IMR-90 (cell line): ENCODE data around the gene AADACL4. TPM values are rescaled to one million over a fixed set of nuclear protein-coding genes. Genes with fewer than 3 reads are reported as not detected.

Experiments used
- ATAC-seq: fragments of 200-7000 bp; cut with Tn5 transposase; 2 replicates; pipeline ENCODE4 v1.9.1; 2020; ENCODE audit warnings: low read depth, mild to moderate bottlenecking, moderate library complexity
- BruUV-seq: library from RNA; stranded (reverse); fragments of 400-500 nt; replicated peaks from 2 replicates; lab custom pipeline; 2021; lab: Mats Ljungman, UMichigan
- CTCF ChIA-PET: fragments of 300-600 bp; formaldehyde crosslinking; extraction: SDS; loops from one replicate; lab custom pipeline; 2021; ENCODE audit warnings: antibody characterized with exemption; lab: Yijun Ruan, JAX
- POLR2A ChIA-PET: fragments of 300-600 bp; sonication (Branson Sonifier 250); formaldehyde crosslinking; loops from one replicate; lab custom pipeline; 2022; ENCODE audit warnings: antibody characterized with exemption; ENCODE audit not compliant: unreplicated experiment; lab: Charles Lee
- DNase-seq: peaks from one replicate; pipeline ENCODE4 v3.0.0; 2013
- H2AFZ ChIP-seq: replicated peaks from 2 replicates; pipeline ENCODE3; 2013; ENCODE audit warnings: low read length, mild to moderate bottlenecking; ENCODE audit not compliant: poor library complexity
- H2AK5ac ChIP-seq: 2 replicates; pipeline ENCODE4 v1.6.1; 2013; ENCODE audit warnings: low read depth, low read length, inconsistent platforms
- H2AK9ac ChIP-seq: replicated peaks from 2 replicates; pipeline ENCODE3; 2013; ENCODE audit warnings: mild to moderate bottlenecking, low read depth, low read length, moderate library complexity; ENCODE audit not compliant: poor library complexity
- H2BK120ac ChIP-seq: 2 replicates; pipeline ENCODE4 v1.6.1; 2013; ENCODE audit warnings: low read depth, low read length, inconsistent platforms
- H2BK15ac ChIP-seq: 3 replicates; pipeline ENCODE4 v1.6.1; 2013; ENCODE audit warnings: low read depth, low read length, inconsistent platforms
- H2BK20ac ChIP-seq: 2 replicates; pipeline ENCODE4 v1.6.1; 2013; ENCODE audit warnings: low read depth, mild to moderate bottlenecking, inconsistent platforms, low read length, moderate library complexity
- H2BK5ac ChIP-seq: 2 replicates; pipeline ENCODE4 v1.6.1; 2013; ENCODE audit warnings: mild to moderate bottlenecking, low read depth, low read length, inconsistent platforms; ENCODE audit not compliant: poor library complexity, severe bottlenecking
- H3K14ac ChIP-seq: replicated peaks from 2 replicates; pipeline ENCODE4 v1.6.1; 2013; ENCODE audit warnings: low read depth, low read length, inconsistent platforms
- H3K18ac ChIP-seq: 2 replicates; pipeline ENCODE4 v1.6.1; 2013; ENCODE audit warnings: low read depth, low read length, control low read depth
- H3K23ac ChIP-seq: 2 replicates; pipeline ENCODE4 v1.6.1; 2013; ENCODE audit warnings: low read depth, low read length, inconsistent platforms
- H3K27ac ChIP-seq: 2 replicates; pipeline ENCODE4 v1.5.1; 2013; ENCODE audit warnings: mild to moderate bottlenecking, control low read depth, low read length; ENCODE audit not compliant: insufficient read depth
- H3K27me3 ChIP-seq: 2 replicates; pipeline ENCODE4 v1.6.1; 2013; ENCODE audit warnings: low read length; ENCODE audit not compliant: control insufficient read depth, insufficient read depth
- H3K36me3 ChIP-seq: 2 replicates; pipeline ENCODE4 v1.6.1; 2013; ENCODE audit warnings: low read length, mixed read lengths; ENCODE audit not compliant: control insufficient read depth, insufficient read depth
- H3K4ac ChIP-seq: 2 replicates; pipeline ENCODE4 v1.6.1; 2013; ENCODE audit warnings: low read depth, low read length, inconsistent platforms
- H3K4me1 ChIP-seq: 2 replicates; pipeline ENCODE4 v1.6.1; 2013; ENCODE audit warnings: low read length, mixed read lengths; ENCODE audit not compliant: control insufficient read depth, insufficient read depth
- H3K4me2 ChIP-seq: 2 replicates; pipeline ENCODE4 v1.6.1; 2013; ENCODE audit warnings: low read depth, mild to moderate bottlenecking, control low read depth, low read length, moderate library complexity
- H3K4me3 ChIP-seq: 2 replicates; pipeline ENCODE4 v1.5.1; 2013; ENCODE audit warnings: low read depth, mild to moderate bottlenecking, control low read depth, low read length, moderate library complexity; ENCODE audit not compliant: insufficient read depth
- H3K56ac ChIP-seq: 2 replicates; pipeline ENCODE4 v1.6.1; 2013; ENCODE audit warnings: low read length, inconsistent platforms; ENCODE audit not compliant: insufficient read depth; ENCODE audit errors: extremely low read depth
- H3K79me1 ChIP-seq, 2 experiments: 2 replicates each; pipeline ENCODE4 v1.6.1; 2013; ENCODE audit warnings: low read length in 2 of 2, inconsistent platforms in 1 of 2, low read depth in 1 of 2
- H3K9ac ChIP-seq: 2 replicates; pipeline ENCODE4 v1.6.1; 2013; ENCODE audit warnings: low read depth, low read length, control low read depth
- H3K9me1 ChIP-seq: 2 replicates; pipeline ENCODE4 v1.6.1; 2013; ENCODE audit warnings: low read length, inconsistent platforms; ENCODE audit not compliant: insufficient read depth
- H3K9me3 ChIP-seq: 2 replicates; pipeline ENCODE4 v1.6.1; 2013; ENCODE audit warnings: low read length; ENCODE audit not compliant: control insufficient read depth, insufficient read depth
- H4K20me1 ChIP-seq: 2 replicates; pipeline ENCODE4 v1.6.1; 2013; ENCODE audit warnings: low read length, inconsistent platforms; ENCODE audit not compliant: insufficient read depth
- H4K5ac ChIP-seq: 2 replicates; pipeline ENCODE4 v1.6.1; 2013; ENCODE audit warnings: mild to moderate bottlenecking, low read depth, low read length, control low read depth
- H4K8ac ChIP-seq, 2 experiments: 2 replicates each; pipeline ENCODE4 v1.6.1; 2013; ENCODE audit warnings: low read depth in 2 of 2, low read length in 2 of 2, control low read depth in 1 of 2, inconsistent platforms in 1 of 2
- H4K91ac ChIP-seq: 2 replicates; pipeline ENCODE4 v1.6.1; 2013; ENCODE audit warnings: low read depth, low read length, inconsistent platforms; ENCODE audit not compliant: insufficient read depth
- ELK1 ChIP-seq: fragments of 150-350 bp; IDR thresholded peaks from 2 replicates; pipeline ENCODE4 v1.6.1; 2016; ENCODE audit warnings: low read depth, mild to moderate bottlenecking, low read length, moderate library complexity, borderline replicate concordance
- MAFK ChIP-seq: IDR thresholded peaks from 2 replicates; pipeline ENCODE4 v1.6.1; 2012; ENCODE audit warnings: low read depth, low read length, improper control_type of control experiment
- WGBS, 2 experiments: methylation state at CpG; one replicate each; pipeline versions ENCODE4 v1.1.5 to v1.1.7; 2013; ENCODE audit warnings: missing lambda C conversion rate in 2 of 2; ENCODE audit not compliant: insufficient read length in 1 of 2; ENCODE audit errors: extremely low coverage in 2 of 2; 5-methylcytosine and 5-hydroxymethylcytosine counted together
- dilution Hi-C: fragments of 300-500 bp; cut with HindIII; formaldehyde crosslinking; loops from one replicate; pipeline ENCODE4 v1.14.3; 2018; ENCODE audit warnings: low sequenced_read_pairs; ENCODE audit not compliant: unreplicated experiment
- in situ Hi-C: fragments of 300-500 bp; cut with MboI; formaldehyde crosslinking; loops from 3 replicates; pipeline ENCODE4 v1.14.3; 2019; ENCODE audit warnings: low sequenced_read_pairs, inconsistent platforms, mixed read lengths
- intact Hi-C: fragments of 100-400 bp; cut with micrococcal nuclease; formaldehyde crosslinking; loops from 2 replicates; pipeline ENCODE4 v1.10.0; 2022
- polyA plus RNA-seq, 3 experiments: library from polyadenylated mRNA; depleted of rRNA; stranded (reverse); fragments of >200 nt; gene quantifications; 2 replicates each; pipeline ENCODE4 v1.2.3, GENCODE V29; 2012; ENCODE audit warnings: low replicate concordance in 1 of 3
- total RNA-seq: library from RNA; depleted of rRNA; stranded (reverse); fragments of >200 nt; gene quantifications from 2 replicates; pipeline ENCODE4 v1.2.3, GENCODE V29; 2012

The AADACL4 gene
- total and polyA plus RNA-seq, 2 of the 4 experiments (the other 2 are of a cell fraction), result not detected

- no peak overlapping the region for H3K56ac ChIP-seq
- H3K4me3 ChIP-seq, result no peak overlapping the region
- H2BK120ac ChIP-seq, result no peak overlapping the region
- in situ Hi-C loops, result no loop called here
- H4K8ac ChIP-seq, result no peak overlapping the region
- no peaks in the 10 kb centered on the region for H3K4me1 ChIP-seq
- H2BK5ac ChIP-seq, result no peak overlapping the region
- H4K5ac ChIP-seq, result no peak overlapping the region
- TF ChIP-seq MAFK, result no peak
- no peak for TF ChIP-seq ELK1
- H3K18ac ChIP-seq, result no peak overlapping the region
- H3K14ac ChIP-seq, result no peak overlapping the region
- no peaks in the 10 kb centered on the region for H3K36me3 ChIP-seq
- DNase-seq (no peak), ATAC-seq (no peak)
- dilution Hi-C loops, result no loop called here
- H4K91ac ChIP-seq, result no peak overlapping the region
- peaks cover 42% of the 10 kb centered on the region for H3K27me3 ChIP-seq
- no peaks in the 10 kb centered on the region for H3K9me1 ChIP-seq
- intact Hi-C loops, result no loop called here
- no peak overlapping the region for H2AK5ac ChIP-seq
- no peak overlapping the region for H2BK15ac ChIP-seq
- H3K9me3 ChIP-seq, result no peaks in the 10 kb centered on the region
- CTCF ChIA-PET, result interaction anchor here (0.9 to 1.4 kb wide), 2 partner anchors 9 to 29 kb away, joined by 3 to 4 read pairs; no protein-coding TSS in a partner anchor
- H2AFZ ChIP-seq, result no peak overlapping the region
- H4K20me1 ChIP-seq, result no peaks in the 10 kb centered on the region
- no peak overlapping the region for H3K9ac ChIP-seq
- no peak overlapping the region for H3K23ac ChIP-seq
- H2AK9ac ChIP-seq, result no peak overlapping the region
- H3K4me2 ChIP-seq, result no peak overlapping the region
- no CpG with 5 or more reads among the region's 1 CpG for WGBS, 2 experiments
- no peak overlapping the region for H3K4ac ChIP-seq
- H2BK20ac ChIP-seq, result no peak overlapping the region
- no TSS peak for BruUV-seq
- no peak overlapping the region for H3K27ac ChIP-seq
- POLR2A ChIA-PET, result interaction anchor here (0.6 kb wide), 1 partner anchor 292 kb away, joined by 11 read pairs; no protein-coding TSS in a partner anchor
- no peaks in the 10 kb centered on the region for H3K79me1 ChIP-seq
These were observed 14.4 kb upstream of the AADACL4 start for GRCh38 chr1:12629511-12629956.
